GM19455 (cell line): ENCODE results near the gene DHX57.
"Not testable (repeated sequence)": the region's sequence is repeated elsewhere in the genome, so short reads cannot be mapped to it uniquely, and the experiment has no call there.

Experiments
- ATAC-seq: cut with Tn5 transposase; IDR thresholded peaks from one replicate; pipeline ENCODE4 v1.9.1; 2021; ENCODE audit not compliant: unreplicated experiment

Gene DHX57

DNA sequence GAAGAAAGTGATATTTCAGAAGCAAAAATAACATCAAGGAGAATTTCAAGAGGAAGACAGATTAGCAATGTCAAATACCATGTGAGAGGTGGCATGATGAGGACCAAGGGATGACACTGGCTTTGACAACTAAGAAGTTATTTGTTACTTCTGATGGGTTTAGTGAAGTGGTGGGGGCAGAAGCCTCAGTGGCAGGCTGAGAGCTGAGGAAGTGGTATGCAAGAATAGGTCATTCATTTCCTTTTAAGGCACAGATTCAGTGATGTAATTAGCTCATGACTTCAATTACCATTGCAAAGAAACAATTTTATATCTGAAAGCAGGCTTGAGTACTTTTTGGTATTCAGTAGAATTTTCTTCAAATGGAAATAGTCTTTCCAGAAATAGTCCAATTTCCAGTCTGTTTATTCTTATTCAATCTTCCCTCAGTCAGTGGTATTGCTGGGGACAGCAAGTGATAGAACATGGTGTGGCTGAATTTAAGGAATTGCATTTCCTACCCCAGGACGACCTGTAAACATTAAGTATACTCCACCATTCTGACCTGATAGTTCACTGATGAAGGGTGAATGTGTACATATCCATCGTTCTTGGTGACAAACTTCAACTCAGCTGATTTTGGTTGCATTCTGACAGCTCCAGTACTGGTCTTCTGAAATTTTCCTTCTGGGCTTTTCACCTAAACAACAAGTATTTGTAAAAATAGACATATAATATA, 69.6 kb downstream of the DHX57 start:
- ATAC-seq, result no peak

DNA sequence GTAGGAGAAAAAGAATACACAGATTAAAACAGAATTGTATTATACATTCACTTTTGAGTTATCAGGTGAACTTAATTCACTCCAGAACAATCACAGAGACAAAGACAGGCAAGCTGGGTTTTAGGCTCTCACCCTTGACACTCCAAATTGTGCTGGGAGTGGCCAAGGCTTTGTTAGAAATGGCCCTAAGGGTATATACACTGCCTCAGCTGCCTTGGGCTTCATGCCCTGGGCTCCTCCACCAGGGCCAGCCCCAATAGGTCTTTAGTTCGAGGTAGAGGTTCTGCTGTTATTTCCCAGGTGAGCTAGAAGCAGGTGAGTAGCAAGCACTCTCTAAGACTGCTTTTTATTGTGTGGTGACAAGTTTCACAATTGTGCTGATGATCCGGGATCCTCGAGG, 77.8 kb downstream of the DHX57 start:
- ATAC-seq, result no peak

DNA sequence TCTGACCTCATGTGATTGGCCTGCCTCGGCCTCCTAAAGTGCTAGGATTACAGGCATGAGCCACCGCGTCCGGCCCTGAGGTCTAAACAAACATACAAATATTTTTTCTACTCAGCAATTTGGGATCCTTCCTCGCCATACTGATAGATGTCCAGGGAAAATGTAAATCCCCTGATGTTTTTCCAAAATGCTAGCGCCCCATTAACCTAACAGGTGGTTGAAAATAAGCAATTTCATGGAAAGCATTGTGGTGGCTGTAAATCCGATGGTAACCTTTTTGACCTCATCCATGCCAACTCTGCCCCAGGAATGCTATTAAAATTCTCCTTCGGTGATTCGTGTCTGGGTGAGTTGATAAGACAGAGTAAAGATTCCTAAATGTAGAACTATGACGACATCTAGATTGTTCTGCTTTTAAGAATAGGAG, 78.5 kb downstream of the DHX57 start:
- ATAC-seq, result no peak

DNA sequence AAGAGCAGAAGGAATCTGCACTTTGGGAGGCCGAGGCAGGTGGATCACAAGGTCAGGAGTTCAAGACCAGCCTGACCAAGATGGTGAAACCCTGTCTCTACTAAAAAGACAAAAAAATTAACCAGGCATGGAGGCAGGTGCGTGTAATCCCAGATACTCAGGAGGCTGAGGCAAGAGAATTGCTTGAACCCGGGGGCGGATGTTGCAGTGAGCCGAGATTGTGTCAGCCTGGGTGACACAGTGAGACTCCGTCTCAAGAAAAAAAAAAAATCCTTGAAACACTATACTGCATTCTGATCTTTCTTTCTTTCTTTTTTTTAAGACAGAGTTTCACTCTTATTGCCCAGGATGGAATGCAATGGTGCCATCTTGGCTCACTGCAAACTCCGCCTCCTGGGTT, 80.7 kb downstream of the DHX57 start:
- not testable (repeated sequence) for ATAC-seq

DNA sequence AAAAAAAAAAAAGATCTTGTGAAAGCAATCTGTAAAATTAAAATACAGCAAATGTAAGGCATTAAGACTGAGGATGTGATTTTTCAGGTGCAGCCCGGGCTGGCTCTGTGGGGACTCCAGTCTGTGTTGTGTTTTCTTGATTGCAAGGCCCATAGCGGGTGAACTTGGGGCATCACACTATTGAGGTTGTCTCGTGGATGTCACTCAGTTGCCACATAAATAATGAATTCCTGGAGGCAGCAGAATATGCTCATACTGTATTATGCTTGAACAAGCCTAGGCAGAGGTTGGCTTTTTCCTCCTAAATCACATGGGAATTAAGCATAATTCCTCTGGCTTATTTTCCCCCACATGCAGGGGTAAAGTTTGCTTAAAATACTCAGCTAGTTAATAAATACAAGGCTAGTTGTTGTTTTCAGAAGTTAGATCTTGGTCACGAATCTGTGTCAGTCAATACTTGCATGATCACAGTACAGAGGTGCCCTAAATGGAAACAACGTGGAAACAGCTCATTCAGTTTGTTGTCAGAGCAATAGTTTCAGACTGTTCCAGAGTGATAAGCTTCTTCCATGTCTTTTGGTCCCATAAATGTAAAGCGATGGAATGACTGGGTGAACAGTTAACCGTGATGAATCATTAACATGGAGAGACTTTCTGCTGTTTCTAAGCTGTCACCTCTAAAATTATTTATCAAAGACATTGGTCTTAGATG, 81.3 kb downstream of the DHX57 start:
- ATAC-seq, result no peak

DNA sequence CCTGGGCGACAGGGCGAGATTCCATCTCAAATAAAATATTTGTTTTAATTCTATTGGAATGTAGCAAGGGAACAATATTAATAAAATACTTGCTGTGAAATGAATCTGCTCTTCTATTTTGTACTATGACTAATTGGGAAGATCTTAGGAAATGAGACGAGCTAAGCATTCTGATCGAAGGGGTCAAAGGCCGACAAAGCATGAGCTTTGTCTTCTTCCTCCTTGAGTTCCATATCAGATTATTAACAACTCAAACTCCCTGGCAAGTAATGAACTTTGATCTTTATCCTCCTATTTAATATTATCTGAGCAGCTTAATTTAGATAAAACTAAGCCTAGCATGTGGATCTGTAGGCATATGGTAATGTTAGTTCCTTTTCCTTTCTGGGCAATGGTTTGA, 82.2 kb downstream of the DHX57 start:
- ATAC-seq, result no peak

DNA sequence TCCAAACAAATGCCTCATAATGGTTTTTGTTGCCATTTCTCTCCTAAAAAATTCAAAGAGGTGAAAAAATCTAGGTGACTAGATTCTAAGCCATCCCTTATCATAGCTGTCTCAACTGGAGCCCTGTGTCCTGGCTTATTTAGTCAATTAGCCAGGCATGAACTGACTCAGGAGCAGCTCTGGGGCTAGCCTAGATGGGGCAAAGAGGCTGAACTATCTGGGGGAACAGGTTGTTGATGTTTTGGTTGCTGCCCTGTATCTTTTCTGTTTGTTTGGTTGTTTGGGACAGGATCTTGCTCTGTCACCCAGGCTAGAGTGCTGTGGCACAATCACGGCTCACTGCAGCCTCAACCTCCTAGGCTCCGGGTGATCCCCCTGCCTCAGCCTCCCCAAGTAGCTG, 83.0 kb downstream of the DHX57 start:
- no peak for ATAC-seq

DNA sequence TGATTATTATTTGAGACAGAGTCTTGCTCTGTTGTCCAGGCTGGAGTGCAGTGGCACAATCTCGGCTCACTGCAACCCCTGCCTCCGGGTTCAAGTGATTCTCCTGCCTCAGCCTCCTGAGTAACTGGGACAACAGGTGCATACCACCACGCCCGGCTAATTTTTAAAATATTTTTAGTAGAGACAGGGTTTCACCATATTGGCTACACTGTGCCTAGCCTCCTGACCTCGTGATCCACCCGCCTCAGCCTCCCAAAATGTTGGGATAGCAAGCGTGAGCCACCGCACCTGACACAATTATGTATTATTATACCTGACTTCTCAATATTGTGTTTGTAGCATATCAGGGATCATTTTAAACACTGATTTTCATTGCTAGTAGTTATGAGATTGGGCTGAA, 83.4 kb downstream of the DHX57 start:
- ATAC-seq, result not testable (repeated sequence)

DNA sequence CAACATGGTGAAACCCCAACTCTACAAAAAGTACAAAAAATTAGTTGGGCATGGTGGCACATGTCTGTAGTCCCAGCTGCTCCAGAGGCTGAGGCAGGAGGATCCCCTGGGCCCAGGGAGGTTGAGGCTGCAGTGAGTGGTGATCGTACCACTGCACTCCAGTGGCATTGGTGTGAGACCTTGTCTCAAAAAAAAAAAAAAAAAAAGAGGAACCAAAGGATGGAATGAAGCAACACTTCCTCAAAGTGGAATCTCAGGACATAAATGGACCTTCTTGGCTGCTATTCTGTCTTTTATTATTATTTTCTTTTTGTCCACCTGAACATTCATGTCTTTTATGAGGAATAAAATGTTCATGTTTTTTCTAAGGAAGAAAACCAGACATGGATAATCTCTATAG, 84.0 kb downstream of the DHX57 start:
- ATAC-seq, result no peak

DNA sequence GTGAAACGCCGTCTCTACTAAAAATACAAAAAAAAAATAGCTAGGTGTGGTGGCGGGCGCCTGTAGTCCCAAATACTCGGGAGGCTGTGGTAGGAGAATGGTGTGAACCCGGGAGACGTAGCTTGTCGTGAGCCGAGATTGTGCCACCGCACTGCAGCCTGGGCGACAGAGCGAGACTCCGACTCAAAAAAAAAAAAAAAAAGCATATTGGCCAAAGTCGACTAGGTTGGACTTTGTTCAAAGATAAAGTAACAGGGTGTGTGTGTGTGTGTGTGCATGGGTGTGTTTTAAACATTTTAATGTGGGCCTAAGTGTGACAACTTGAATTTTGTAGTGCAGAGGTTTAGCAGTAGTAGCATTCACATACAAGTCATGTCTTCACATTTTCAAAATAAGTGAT, 86.0 kb downstream of the DHX57 start:
- ATAC-seq, result no peak

DNA sequence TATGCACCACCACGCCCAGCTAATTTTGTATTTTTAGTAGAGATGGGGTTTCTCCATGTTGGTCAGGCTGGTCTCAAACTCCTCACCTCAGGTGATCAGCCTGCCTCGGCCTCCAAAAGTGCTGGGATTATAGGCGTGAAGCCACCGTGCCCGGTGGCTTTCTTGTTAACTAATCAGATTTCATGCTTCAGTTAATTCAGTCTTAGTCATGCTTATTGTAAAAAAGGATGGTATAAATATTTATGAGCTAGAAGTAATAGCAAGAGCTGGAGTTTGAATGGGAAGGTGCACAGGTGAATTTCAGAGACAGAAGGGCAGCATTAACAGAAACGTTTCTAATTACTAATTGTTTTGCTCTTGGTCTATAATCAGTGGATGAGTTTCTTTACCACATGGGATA, 87.4 kb downstream of the DHX57 start:
- ATAC-seq, result no peak

DNA sequence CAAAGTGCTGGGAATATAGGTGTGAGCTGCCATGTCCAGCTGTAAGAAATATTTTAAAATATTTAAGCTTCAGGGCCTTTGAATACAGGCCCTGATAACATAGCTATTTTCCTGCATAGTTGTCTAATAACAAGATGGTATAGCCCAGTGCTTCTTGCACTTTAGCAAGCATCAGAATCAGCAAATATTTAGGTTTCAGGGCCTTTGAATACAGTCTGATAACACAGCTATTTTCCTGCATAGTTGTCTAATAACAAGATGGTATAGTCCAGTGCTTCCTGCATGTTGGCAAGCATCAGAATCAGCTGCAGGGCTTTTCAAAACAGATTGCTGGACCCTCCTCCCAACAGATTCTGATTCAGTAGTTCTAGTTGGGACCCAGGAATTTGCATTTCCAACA, 92.1 kb downstream of the DHX57 start:
- ATAC-seq, result no peak

DNA sequence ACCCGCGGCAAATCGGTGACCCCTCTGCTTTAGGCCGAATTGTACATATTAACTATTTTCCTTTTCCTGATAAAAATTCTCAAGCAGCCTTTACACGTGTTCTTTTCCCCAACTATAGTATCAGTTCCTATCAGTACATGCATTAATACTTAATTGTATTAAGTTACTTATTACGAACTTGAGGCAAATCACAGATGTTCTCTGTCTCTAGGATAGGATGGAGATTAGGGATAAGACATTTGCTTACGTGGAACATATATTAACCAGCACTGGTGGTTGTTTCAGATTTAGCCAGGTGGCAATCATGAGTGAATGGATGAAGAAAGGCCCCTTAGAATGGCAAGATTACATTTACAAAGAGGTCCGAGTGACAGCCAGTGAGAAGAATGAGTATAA, 97.0 kb downstream of the DHX57 start:
- no peak for ATAC-seq

DNA sequence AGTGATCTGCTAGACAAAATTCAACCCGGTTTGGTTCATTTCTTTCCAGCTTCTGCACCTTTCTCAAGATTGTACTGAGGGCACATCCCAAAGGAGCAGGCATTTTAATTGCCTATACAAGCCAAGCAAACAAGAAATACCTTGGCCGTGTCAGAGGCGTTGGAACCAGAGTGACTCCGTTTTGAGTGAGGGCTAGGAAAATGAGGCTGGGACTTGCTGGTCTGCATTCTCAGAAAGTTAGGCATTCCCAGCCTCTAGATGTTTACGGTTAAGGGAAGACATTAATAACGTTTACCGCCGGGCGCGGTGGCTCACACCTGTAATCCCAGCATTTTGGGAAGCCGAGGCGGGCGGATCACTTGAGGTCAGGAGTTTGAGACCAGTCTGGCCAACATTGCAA, 99.2 kb downstream of the DHX57 start:
- no peak for ATAC-seq

DNA sequence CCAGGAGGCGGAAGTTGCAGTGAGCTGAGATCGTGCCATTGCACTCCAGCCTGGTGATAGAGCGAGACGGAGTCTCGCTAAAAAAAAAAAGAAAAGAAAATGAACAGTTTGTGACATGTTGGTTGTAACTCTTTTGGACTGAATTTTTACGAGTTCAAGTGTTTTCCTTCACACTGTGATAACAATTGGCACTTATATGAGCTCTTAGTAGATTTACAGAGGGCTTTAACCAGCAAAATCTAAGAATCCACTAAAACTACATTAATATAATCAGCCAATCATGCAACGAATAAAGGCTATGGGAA, 99.9 kb downstream of the DHX57 start:
- no peak for ATAC-seq

DNA sequence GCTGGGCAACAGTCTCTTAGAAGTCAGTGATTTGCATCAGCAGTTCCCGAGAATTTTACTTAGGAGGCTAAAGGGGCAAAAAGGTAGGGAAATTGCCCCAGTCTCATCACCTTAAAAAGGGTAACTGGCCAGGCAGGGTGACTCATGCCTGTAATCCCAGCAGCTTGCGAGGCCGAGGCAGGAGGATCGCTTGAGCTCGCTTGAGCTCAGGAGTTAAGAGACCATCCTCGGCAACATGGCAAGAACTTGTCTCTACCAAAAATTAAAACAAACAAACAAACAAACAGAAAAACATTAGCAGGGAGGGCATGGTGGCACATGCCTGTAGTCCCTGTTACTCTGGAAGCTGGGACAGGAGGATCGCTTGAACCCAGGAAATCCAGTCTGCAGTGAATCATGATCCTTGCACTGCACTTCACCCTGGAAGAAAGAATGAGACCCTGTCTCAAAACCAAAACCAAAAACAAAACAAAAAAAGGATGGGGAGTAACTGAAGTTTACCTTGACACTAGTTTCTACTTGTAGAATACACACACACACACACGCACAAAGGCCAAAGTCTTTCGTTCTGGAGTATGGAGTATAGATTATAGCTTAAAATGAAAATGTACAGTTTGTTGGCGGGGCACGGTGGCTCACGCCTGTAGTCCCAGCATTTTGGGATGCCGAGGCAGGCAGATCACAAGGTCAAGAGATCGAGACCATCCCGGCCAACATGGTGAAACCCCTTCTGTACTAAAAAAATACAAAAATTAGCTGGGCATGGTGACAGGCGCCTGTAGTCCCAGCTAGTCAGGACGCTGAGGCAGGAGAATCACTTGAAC, 100.4 kb downstream of the DHX57 start:
- ATAC-seq, result no peak

DNA sequence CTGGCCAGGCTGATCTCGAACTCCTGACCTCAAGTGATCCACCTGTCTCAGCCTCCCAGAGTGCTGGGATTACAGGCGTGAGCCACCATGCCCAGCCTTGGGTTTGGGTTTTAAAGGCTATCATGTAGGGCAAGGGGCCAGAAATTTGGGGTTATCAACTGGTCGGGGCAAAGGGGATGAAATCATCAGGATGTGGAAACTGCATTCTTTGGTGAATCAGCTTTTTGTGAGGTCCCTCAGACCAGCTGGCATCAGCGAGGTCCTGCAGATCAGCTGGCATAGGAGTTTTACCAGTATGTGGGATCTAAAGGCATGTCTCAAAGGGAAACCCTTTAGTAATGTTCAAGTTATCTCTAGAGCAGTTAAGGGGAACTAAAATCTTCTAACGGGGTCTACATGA, 104.1 kb downstream of the DHX57 start:
- no peak for ATAC-seq

DNA sequence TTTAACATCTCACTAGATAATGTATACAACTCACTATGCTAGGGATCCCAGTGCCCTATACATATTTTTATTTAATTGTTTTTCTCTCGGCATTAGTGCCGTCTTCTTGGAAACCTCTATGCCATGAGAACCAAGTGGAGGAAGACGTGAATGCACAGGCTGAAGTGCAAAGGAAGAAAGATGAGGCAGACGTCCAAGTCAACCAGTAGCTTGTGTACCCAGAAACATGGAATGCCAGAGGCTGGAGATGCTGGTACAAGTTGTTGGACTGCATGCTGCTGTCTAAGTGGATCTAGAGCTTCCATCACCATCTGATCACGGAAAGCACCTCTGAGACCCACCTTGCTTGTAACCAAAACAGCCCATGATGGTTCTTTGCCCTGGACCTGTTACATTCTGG, 110.2 kb downstream of the DHX57 start:
- ATAC-seq, result no peak

DNA sequence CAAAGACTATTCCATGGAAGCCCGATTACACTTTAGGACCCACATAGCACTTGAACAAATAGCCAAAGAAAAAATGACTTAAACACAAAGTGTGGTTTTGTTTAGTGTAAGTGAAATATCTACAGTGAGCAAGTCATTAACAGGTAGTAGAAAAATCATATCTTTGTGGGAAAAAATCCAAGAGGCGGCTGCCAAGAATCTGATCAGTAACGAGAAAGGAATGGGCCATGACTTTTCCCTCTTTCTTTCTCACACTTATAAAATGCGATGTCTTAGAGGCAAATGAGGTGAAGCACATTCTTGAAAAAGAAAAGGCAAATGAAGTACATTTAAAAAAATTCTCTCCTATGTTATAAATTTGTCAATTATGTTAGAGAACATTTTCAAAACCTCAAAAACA, 110.6 kb downstream of the DHX57 start:
- ATAC-seq, result no peak

DNA sequence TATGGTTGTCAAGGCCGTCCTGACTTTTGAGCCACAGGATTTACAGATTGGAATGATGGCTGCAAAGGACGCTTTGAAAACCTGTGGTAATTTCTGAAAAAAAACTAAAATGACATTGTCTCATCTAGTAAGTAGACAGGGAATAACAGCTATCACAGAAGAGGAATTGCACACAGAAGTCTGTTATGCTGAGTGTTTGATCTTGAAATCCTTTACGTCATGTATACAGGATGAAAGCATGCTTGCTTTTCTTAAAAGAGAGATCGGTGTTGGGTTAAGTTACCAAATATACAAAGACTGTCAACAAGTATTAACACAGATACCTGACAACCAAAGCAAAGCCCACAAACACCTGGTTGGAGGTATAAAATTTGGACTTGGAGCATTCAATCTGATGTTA, 112.0 kb downstream of the DHX57 start:
- ATAC-seq, result no peak

DNA sequence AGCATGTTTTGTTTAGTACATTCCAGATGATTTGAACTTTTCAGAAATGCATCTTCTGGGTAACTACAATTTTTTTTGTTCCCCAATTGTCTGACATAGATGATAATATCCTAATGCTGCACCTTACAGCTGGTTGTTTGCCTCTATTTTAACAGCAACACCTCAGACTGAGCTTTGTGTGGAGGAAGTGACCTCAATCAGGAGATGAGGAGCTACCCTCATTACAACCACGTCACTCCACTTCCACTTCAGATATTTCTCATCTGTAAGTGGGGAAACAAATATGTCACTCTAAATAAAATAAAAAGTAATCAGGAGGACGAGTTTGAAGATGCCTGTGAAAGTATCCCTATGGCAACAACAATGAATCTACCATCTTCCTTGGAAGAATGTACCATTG, 112.5 kb downstream of the DHX57 start:
- ATAC-seq, result no peak

DNA sequence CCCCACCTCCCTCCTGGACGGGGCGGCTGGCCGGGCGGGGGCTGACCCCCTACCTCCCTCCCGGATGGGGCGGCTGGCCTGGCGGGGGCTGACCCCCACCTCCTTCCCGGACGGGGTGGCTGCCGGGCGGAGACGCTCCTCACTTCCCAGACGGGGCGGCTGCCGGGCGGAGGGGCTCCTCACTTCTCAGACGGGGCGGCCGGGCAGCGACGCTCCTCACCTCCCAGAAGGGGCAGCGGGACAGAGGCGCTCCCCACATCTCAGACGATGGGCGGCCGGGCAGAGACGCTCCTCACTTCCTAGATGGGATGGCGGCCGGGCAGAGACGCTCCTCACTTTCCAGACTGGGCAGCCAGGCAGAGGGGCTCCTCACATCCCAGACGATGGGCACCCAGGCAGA, 119.8 kb downstream of the DHX57 start:
- ATAC-seq, result not testable (repeated sequence)
